Measurements from ENCODE around the gene MEOX2.

DNA sequence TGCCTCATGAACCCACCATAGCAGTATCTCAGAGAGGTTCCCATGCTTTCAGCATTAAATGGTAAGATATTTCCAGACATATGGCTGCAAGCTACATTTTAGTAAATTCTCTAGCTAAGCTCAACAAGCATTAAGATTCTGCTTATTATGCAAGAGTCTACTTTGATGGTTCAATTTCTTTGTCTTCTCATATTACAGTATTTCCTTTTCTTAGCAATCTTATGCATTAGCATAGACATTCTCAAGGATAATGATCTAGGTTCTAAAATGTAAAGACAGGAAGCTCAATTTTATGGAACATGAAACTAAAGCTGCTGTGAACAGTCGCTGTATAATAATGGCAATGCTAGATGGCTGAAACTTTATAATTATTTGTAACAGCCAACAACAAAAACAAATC is 39.2 kb downstream of the MEOX2 start:
- TF ChIP-seq EZH2phosphoT487 (IDR thresholded peaks at IDR 0.05; ENCODE audit: borderline replicate concordance): no peak
- no peak for TF ChIP-seq POLR2AphosphoS5 (IDR thresholded peaks at IDR 0.05; ENCODE audit: low read depth, low read length)
- TF ChIP-seq YY1 (IDR thresholded peaks at IDR 0.05; ENCODE audit: extremely low read depth, insufficient replicate concordance, low read depth, low read length): no peak
- no peak for TF ChIP-seq ZFX (IDR thresholded peaks at IDR 0.05)
- TF ChIP-seq, protein P1, sequence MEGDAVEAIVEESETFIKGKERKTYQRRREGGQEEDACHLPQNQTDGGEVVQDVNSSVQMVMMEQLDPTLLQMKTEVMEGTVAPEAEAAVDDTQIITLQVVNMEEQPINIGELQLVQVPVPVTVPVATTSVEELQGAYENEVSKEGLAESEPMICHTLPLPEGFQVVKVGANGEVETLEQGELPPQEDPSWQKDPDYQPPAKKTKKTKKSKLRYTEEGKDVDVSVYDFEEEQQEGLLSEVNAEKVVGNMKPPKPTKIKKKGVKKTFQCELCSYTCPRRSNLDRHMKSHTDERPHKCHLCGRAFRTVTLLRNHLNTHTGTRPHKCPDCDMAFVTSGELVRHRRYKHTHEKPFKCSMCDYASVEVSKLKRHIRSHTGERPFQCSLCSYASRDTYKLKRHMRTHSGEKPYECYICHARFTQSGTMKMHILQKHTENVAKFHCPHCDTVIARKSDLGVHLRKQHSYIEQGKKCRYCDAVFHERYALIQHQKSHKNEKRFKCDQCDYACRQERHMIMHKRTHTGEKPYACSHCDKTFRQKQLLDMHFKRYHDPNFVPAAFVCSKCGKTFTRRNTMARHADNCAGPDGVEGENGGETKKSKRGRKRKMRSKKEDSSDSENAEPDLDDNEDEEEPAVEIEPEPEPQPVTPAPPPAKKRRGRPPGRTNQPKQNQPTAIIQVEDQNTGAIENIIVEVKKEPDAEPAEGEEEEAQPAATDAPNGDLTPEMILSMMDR (IDR thresholded peaks at IDR 0.05 in 2 of 3, conservative IDR thresholded peaks at IDR 0.05 in 1 of 3; ENCODE audit: borderline replicate concordance in 1 of 3, insufficient read depth in 1 of 3, low read depth in 2 of 3, low read length in 2 of 3): no peak
- no peak for TF ChIP-seq TCF7L2 (IDR thresholded peaks at IDR 0.05; ENCODE audit: borderline replicate concordance, extremely low read depth, insufficient read depth, insufficient read length)
- TF ChIP-seq EZH2 (IDR thresholded peaks at IDR 0.05): no peak
- TF ChIP-seq SP1 (IDR thresholded peaks at IDR 0.05; ENCODE audit: low read depth): no peak
- TF ChIP-seq POLR2A (IDR thresholded peaks at IDR 0.05; ENCODE audit: borderline replicate concordance, extremely low read depth, insufficient read depth, insufficient read length): no peak
